ENCODE results near the gene ATP7A.

The ATP7A gene

GRCh38 chrX:77945910-77946545 lies 35.5 kb downstream of the ATP7A start:
- no peak for DNase-seq

- no peak for DNase-seq
Observed at GRCh38 chrX:77946571-77946970, 36.1 kb downstream of the ATP7A start.

GRCh38 chrX:77949840-77950239 lies 39.3 kb downstream of the ATP7A start:
- DNase-seq = no peak

- DNase-seq = no peak
Observed at GRCh38 chrX:77952173-77952572, 41.7 kb downstream of the ATP7A start.

GRCh38 chrX:77953302-77953701 lies 42.8 kb downstream of the ATP7A start:
- DNase-seq = no peak

GRCh38 chrX:77953708-77954107 lies 43.2 kb downstream of the ATP7A start:
- DNase-seq = no peak

GRCh38 chrX:77960567-77960966 lies 50.1 kb downstream of the ATP7A start:
- no peak for DNase-seq

- no peak for DNase-seq
Observed at GRCh38 chrX:77961063-77961462, 50.6 kb downstream of the ATP7A start.

- DNase-seq = no peak
Observed at GRCh38 chrX:77962068-77962902, 51.8 kb downstream of the ATP7A start.

- DNase-seq = no peak
Observed at GRCh38 chrX:77966361-77966760, 55.9 kb downstream of the ATP7A start.

- DNase-seq = no peak
Observed at GRCh38 chrX:77967631-77968030, 57.1 kb downstream of the ATP7A start.

GRCh38 chrX:77969538-77969937 lies 59.0 kb downstream of the ATP7A start, which contains the start of gene PGAM4:
Gene PGAM4, minus strand, starts transcription at chrX:77969638. Its CDS starts 0 bp downstream, at chrX:77969638.
- DNase-seq = no peak

- DNase-seq = no peak
Observed at GRCh38 chrX:77975755-77976154, 65.3 kb downstream of the ATP7A start.

- DNase-seq = no peak
Observed at GRCh38 chrX:77977095-77977494, 66.6 kb downstream of the ATP7A start.

- no peak for DNase-seq
Observed at GRCh38 chrX:77977518-77977917, 67.0 kb downstream of the ATP7A start.

- DNase-seq = no peak
Observed at GRCh38 chrX:77979870-77980269, 69.4 kb downstream of the ATP7A start.

- DNase-seq = no peak
Observed at GRCh38 chrX:78011846-78012245, 101.4 kb downstream of the ATP7A start.

- no peak for DNase-seq
Observed at GRCh38 chrX:78019586-78020483, 109.3 kb downstream of the ATP7A start.

- no peak for DNase-seq
Observed at GRCh38 chrX:78024349-78025059, 114.0 kb downstream of the ATP7A start.

GRCh38 chrX:78027798-78028197 lies 117.3 kb downstream of the ATP7A start:
- DNase-seq = no peak

GRCh38 chrX:78029663-78030062 lies 119.2 kb downstream of the ATP7A start:
- DNase-seq = no peak

- no peak for DNase-seq
Observed at GRCh38 chrX:78035061-78035460, 124.6 kb downstream of the ATP7A start.

- DNase-seq = no peak
Observed at GRCh38 chrX:78037881-78038280, 127.4 kb downstream of the ATP7A start.
